ENCODE results near the gene TMEM141.

GRCh38 chr9:136762221-136762691, 28.9 kb upstream of the TMEM141 start:
- TF ChIP-seq FOXP2 (optimal IDR thresholded peaks at IDR 0.05; ENCODE audit: borderline replicate concordance, extremely low read depth, extremely low read length, insufficient read depth): no peak
- no peak for TF ChIP-seq REST (IDR thresholded peaks at IDR 0.05; ENCODE audit: insufficient read depth in 1 of 2, low read depth in 2 of 2, low read length in 2 of 2)
- no peak for TF ChIP-seq POLR2AphosphoS5 (IDR thresholded peaks at IDR 0.05; ENCODE audit: low read depth, low read length)
- TF ChIP-seq SIN3A (IDR thresholded peaks at IDR 0.05; ENCODE audit: borderline replicate concordance, insufficient read depth, low read length): no peak

Data from PFSK-1 (cell line).